HCT116 (cell line): ENCODE measurements around the gene BATF2. TPM values are rescaled to one million over a fixed set of nuclear protein-coding genes. Genes with fewer than 3 reads are reported as not detected.

Experiments used
- ATAC-seq: fragments of 200-7000 bp; cut with Tn5 transposase; 2 replicates; pipeline ENCODE4 v1.9.1; 2020; ENCODE audit warnings: mild to moderate bottlenecking, moderate library complexity
- BruUV-seq: library from RNA; stranded (reverse); fragments of 400-500 nt; replicated peaks from 2 replicates; lab custom pipeline; 2021; lab: Mats Ljungman, UMichigan
- CTCF ChIA-PET: fragments of 300-600 bp; sonication (Branson Sonifier 250); formaldehyde crosslinking; loops from one replicate; lab custom pipeline; 2021; ENCODE audit warnings: antibody characterized with exemption; lab: Charles Lee
- POLR2A ChIA-PET: fragments of 300-600, 350-600 bp; sonication (Branson Sonifier 250); formaldehyde crosslinking; loops from one replicate; lab custom pipeline; 2021; ENCODE audit warnings: antibody characterized with exemption; lab: Charles Lee
- RAD21 ChIA-PET, 2 experiments: fragments of 300-600 bp; sonication (Branson Sonifier 250); formaldehyde crosslinking; loops; one replicate each; lab custom pipeline; 2023; ENCODE audit warnings: low total read pairs in 2 of 2; ENCODE audit not compliant: uncharacterized antibody in 2 of 2, unreplicated experiment in 2 of 2, low non-redundant PET in 1 of 2; lab: Charles Lee
- DNase-seq: peaks from one replicate; pipeline ENCODE4 v3.0.0-alpha.2; 2010; ENCODE audit warnings: low read depth, low spot score
- H2AFZ ChIP-seq: fragments of 200-600 bp; shearing (Covaris generic), sonication (generic); 2 replicates; pipeline ENCODE4 v1.6.1; 2017; ENCODE audit warnings: low read depth, mixed run types, mixed read lengths, antibody characterized with exemption, low read length; ENCODE audit not compliant: poor library complexity, severe bottlenecking
- H3K27ac ChIP-seq: 2 replicates; pipeline ENCODE4 v1.5.1; 2012; ENCODE audit warnings: low read depth, low read length
- H3K27me3 ChIP-seq: fragments of 200-600 bp; sonication (generic); 2 replicates; pipeline ENCODE4 v1.6.1; 2016; ENCODE audit warnings: mixed run types, low read length, mixed read lengths; ENCODE audit not compliant: insufficient read depth
- H3K36me3 ChIP-seq, 2 experiments: fragments of 200-500 bp in 1 of 2; fragments of 200-600 bp in 1 of 2; sonication (Bioruptor generic) in 1 of 2; sonication (generic) in 1 of 2; 2 replicates each; pipeline versions ENCODE4 v1.5.1 to v1.6.1; 2014 to 2016; ENCODE audit warnings: low read length in 2 of 2, inconsistent platforms in 1 of 2, mixed read lengths in 1 of 2, mixed run types in 1 of 2; ENCODE audit not compliant: insufficient read depth in 2 of 2, control insufficient read depth in 1 of 2
- H3K4me1 ChIP-seq, 2 experiments: fragments of 200-600 bp in 1 of 2; sonication (generic) in 1 of 2; 2 replicates each; pipeline versions ENCODE4 v1.5.1 to v1.6.1; 2012 to 2017; ENCODE audit warnings: low read length in 2 of 2, inconsistent platforms in 1 of 2, mild to moderate bottlenecking in 1 of 2, mixed read lengths in 1 of 2, mixed run types in 1 of 2, moderate library complexity in 1 of 2; ENCODE audit not compliant: insufficient read depth in 2 of 2, control insufficient read depth in 1 of 2
- H3K4me2 ChIP-seq: fragments of 200-600 bp; sonication (generic); 2 replicates; pipeline ENCODE4 v1.6.1; 2017; ENCODE audit warnings: mixed run types, low read length, mixed read lengths
- H3K4me3 ChIP-seq, 2 experiments: fragments of 200-600 bp in 1 of 2; sonication (generic) in 1 of 2; replicated peaks in 1 of 2; 2 replicates each; pipeline ENCODE4 v1.5.1; 2011 to 2016; ENCODE audit warnings: low read length in 2 of 2, control low read depth in 1 of 2, low read depth in 1 of 2, mild to moderate bottlenecking in 1 of 2, mixed read lengths in 1 of 2, mixed run types in 1 of 2
- H3K79me2 ChIP-seq: fragments of 200-600 bp; sonication (generic); 2 replicates; pipeline ENCODE4 v1.6.1; 2017; ENCODE audit warnings: mild to moderate bottlenecking, mixed run types, low read length, moderate library complexity, mixed read lengths; ENCODE audit not compliant: insufficient read depth
- H3K9ac ChIP-seq: fragments of 200-600 bp; sonication (generic); 2 replicates; pipeline ENCODE4 v1.6.1; 2016; ENCODE audit warnings: low read length, mixed read lengths
- H3K9me2 ChIP-seq: fragments of 200-600 bp; sonication (generic), shearing (Covaris generic); 2 replicates; pipeline ENCODE4 v1.6.1; 2017; ENCODE audit warnings: mixed run types, mild to moderate bottlenecking, moderate library complexity; ENCODE audit not compliant: insufficient read depth
- H3K9me3 ChIP-seq, 2 experiments: fragments of 200-500 bp in 1 of 2; fragments of 200-600 bp in 1 of 2; sonication (Bioruptor generic) in 1 of 2; sonication (generic) in 1 of 2; 2 replicates each; pipeline ENCODE4 v1.6.1; 2014 to 2017; ENCODE audit warnings: low read length in 2 of 2, mixed read lengths in 2 of 2, inconsistent platforms in 1 of 2, low read depth in 1 of 2, mild to moderate bottlenecking in 1 of 2, mixed run types in 1 of 2, moderate library complexity in 1 of 2; ENCODE audit not compliant: control insufficient read depth in 1 of 2, insufficient read depth in 1 of 2
- H4K20me1 ChIP-seq: fragments of 200-600 bp; sonication (generic), shearing (Covaris generic); 2 replicates; pipeline ENCODE4 v1.6.1; 2017; ENCODE audit warnings: mixed run types, mild to moderate bottlenecking, moderate library complexity; ENCODE audit not compliant: insufficient read depth
- ELF1 ChIP-seq: IDR thresholded peaks from 2 replicates; pipeline ENCODE4 v1.6.1; 2012; ENCODE audit warnings: low read depth, borderline replicate concordance
- POLR2A ChIP-seq: IDR thresholded peaks from 2 replicates; pipeline ENCODE4 v1.7.0; 2011; ENCODE audit warnings: borderline replicate concordance; ENCODE audit not compliant: insufficient read depth, insufficient read length; ENCODE audit errors: extremely low read depth
- POLR2AphosphoS5 ChIP-seq: IDR thresholded peaks from 2 replicates; pipeline ENCODE4 v1.6.1; 2011; ENCODE audit warnings: mild to moderate bottlenecking, low read depth, low read length, moderate library complexity
- TCF7L2 ChIP-seq: IDR thresholded peaks from 2 replicates; pipeline ENCODE4 v1.7.0; 2011; ENCODE audit warnings: borderline replicate concordance, inconsistent platforms; ENCODE audit not compliant: insufficient read depth, insufficient read length; ENCODE audit errors: extremely low read depth
- intact Hi-C: fragments of 100-400 bp; cut with micrococcal nuclease; formaldehyde crosslinking; loops from 2 replicates; pipeline ENCODE4 v1.10.0; 2022
- total RNA-seq: library from RNA; stranded (reverse); gene quantifications from one replicate; pipeline ENCODE4 v1.2.1, GENCODE V29; 2021; ENCODE audit not compliant: unreplicated experiment
- TF ChIP-seq, protein P1 (sequence below): IDR thresholded peaks from 2 replicates; pipeline ENCODE4 v1.6.1; 2012
- TF ChIP-seq, protein P2 (sequence below), 3 experiments: fragments of 200-600 bp in 1 of 3; sonication (generic) in 1 of 3; IDR thresholded peaks in 2 of 3; conservative IDR thresholded peaks in 1 of 3; 2 replicates each; pipeline ENCODE4 v1.5.1; 2012 to 2017; ENCODE audit warnings: low read depth in 2 of 3, low read length in 2 of 3, antibody characterized with exemption in 1 of 3, borderline replicate concordance in 1 of 3, control low read depth in 1 of 3, mild to moderate bottlenecking in 1 of 3, mixed read lengths in 1 of 3, mixed run types in 1 of 3, moderate library complexity in 1 of 3; ENCODE audit not compliant: insufficient read depth in 1 of 3

The BATF2 gene
- total RNA-seq, 1 experiment from 2014 or later, result 2.1 TPM

DNA sequence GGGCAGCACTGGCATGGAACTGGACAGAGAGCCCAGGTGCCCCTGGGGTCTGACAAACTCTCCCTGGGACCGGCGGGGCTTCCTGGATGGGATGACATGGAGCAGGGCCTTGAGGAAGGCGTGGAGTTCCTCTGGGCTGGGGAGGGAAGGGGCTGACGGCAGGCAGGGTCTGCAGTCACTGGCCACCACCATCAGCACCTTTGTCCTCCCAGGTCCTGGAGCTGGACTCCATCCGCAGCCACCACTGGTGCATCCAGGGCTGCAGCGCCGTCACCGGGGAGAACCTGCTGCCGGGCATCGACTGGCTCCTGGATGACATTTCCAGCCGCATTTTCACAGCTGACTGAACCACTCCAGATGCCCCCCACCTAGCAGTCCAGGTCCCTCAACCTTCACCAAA, 24.7 kb upstream of the BATF2 start (continued):
- TF ChIP-seq POLR2AphosphoS5 (no peak), ELF1 (no peak), POLR2A (no peak)
- TF ChIP-seq, protein P1, sequence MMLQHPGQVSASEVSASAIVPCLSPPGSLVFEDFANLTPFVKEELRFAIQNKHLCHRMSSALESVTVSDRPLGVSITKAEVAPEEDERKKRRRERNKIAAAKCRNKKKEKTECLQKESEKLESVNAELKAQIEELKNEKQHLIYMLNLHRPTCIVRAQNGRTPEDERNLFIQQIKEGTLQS, result no peak
- TF ChIP-seq, protein P2, sequence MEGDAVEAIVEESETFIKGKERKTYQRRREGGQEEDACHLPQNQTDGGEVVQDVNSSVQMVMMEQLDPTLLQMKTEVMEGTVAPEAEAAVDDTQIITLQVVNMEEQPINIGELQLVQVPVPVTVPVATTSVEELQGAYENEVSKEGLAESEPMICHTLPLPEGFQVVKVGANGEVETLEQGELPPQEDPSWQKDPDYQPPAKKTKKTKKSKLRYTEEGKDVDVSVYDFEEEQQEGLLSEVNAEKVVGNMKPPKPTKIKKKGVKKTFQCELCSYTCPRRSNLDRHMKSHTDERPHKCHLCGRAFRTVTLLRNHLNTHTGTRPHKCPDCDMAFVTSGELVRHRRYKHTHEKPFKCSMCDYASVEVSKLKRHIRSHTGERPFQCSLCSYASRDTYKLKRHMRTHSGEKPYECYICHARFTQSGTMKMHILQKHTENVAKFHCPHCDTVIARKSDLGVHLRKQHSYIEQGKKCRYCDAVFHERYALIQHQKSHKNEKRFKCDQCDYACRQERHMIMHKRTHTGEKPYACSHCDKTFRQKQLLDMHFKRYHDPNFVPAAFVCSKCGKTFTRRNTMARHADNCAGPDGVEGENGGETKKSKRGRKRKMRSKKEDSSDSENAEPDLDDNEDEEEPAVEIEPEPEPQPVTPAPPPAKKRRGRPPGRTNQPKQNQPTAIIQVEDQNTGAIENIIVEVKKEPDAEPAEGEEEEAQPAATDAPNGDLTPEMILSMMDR (IDR thresholded peaks at IDR 0.05 in 2 of 3, conservative IDR thresholded peaks at IDR 0.05 in 1 of 3; ENCODE audit: borderline replicate concordance in 1 of 3, insufficient read depth in 1 of 3, low read depth in 2 of 3, low read length in 2 of 3), result no peak

DNA sequence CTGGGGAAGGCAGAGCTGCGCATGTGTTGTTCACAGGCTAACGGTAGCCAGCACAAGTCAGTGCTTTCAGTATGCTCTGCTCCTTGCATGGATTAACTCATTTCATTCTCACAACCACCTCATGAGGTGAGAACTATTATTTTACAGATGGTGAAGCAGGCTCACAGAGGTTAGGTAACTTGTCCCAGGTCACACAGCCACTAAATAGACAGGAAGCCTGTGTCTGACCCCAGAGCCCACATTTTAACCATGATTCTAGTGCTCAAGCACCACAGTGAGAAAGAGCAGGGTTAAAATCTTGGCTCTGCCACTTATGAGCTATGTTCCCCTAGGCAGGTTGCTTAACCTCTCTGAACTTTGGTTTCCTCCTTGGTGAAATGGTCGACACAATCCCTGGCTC, 24.2 kb upstream of the BATF2 start:
- intact Hi-C loops, result no loop called here
- ATAC-seq, result no peak
- no TSS peak for BruUV-seq

More for the DNA sequence above, 24.2 kb upstream of the BATF2 start:
- CTCF ChIA-PET, result no interaction called here
- no peaks in the 10 kb centered on the region for H4K20me1 ChIP-seq
- H3K9ac ChIP-seq, result no peak overlapping the region
- H3K27ac ChIP-seq, result no peak overlapping the region
- no peak overlapping the region for H3K4me3 ChIP-seq
- POLR2A ChIA-PET, result no interaction called here
- H2AFZ ChIP-seq, result no peak overlapping the region
- RAD21 ChIA-PET, result no interaction called here
- H3K79me2 ChIP-seq, result no peaks in the 10 kb centered on the region
- H3K9me3 ChIP-seq, result no peaks in the 10 kb centered on the region
- H3K4me1 ChIP-seq, result peaks cover 5 to 10% of the 10 kb centered on the region in 2 experiments; a peak in 3 of 4 replicates
- DNase-seq, result no peak
- no peaks in the 10 kb centered on the region for H3K27me3 ChIP-seq
- no peak overlapping the region for H3K4me2 ChIP-seq
- TF ChIP-seq TCF7L2, result no peak
- TF ChIP-seq, all 23 proteins: peak for 0
- Histone ChIP-seq H3K36me3 (no peaks in the 10 kb centered on the region), H3K9me2 (no peaks in the 10 kb centered on the region)
